HT1080 (cell line): Measurements from ENCODE around the gene CLEC16A. TPM values are rescaled to one million over a fixed set of nuclear protein-coding genes. Genes with fewer than 3 reads are reported as not detected.

Experiments used
- DNase-seq: peaks from one replicate; pipeline ENCODE4 v3.0.0-alpha.2; 2015; ENCODE audit warnings: low read depth
- polyA plus RNA-seq, 2 experiments: library from polyadenylated mRNA; depleted of rRNA; stranded (reverse); fragments of >200 nt; gene quantifications; 2 replicates each; pipeline ENCODE4 v1.2.3, GENCODE V29; 2015
- total RNA-seq: library from RNA; depleted of rRNA; stranded (reverse); fragments of >200 nt; shearing (Covaris generic); gene quantifications from 2 replicates; pipeline ENCODE4 v1.2.3, GENCODE V29; 2014; rRNA removed

Gene CLEC16A
- 12.5 and 12.9 TPM in 2 replicates for total RNA-seq
- 12.9 and 15.0 TPM in 2 replicates for polyA plus RNA-seq (2015; cell fraction: cytosol; rRNA removed)
- polyA plus RNA-seq (2015; cell fraction: nucleus; rRNA removed), result 13.5 and 17.2 TPM in 2 replicates

DNA sequence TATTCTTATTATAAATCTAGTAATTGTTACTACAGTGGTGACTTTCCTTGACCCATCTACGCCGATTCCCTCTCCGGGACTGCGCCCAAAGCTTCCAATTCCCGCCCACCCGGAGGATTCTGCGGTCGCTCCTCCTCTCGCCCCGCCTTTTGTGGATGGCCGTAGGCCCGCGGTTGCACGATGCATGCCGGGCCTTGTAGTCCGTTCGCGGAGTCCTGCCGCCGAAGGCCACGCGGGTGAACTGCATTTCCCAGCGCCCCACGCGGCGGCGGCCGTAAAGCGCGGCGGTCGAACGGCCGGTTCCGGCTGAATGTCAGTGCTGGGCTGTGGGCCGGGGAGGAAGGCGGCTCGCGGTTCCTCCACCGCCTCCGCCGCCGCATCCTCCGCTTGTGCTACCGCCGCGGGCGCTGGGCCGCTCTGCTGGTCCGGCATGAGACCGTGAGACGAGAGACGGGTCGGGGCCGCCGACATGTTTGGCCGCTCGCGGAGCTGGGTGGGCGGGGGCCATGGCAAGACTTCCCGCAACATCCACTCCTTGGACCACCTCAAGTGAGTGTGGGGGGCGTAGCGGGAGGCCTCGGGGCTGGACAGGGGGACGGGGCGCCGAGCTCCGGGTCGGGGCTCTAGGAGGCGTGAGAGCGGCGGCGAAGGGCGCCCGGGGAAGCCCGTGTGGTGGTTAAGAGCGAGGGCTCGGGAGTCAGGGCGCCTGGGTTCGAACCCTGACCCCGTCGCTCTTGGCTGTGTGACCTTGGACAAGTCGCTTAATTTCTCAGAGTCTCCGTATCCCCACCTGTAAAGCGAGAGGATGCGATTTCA lies at the start of gene CLEC16A:
CLEC16A (plus strand) TSS at position 316 of the 816 bp plus-strand sequence; CDS start at position 470, 154 bp downstream.
- DNase-seq, result peak; percentile 94

DNA sequence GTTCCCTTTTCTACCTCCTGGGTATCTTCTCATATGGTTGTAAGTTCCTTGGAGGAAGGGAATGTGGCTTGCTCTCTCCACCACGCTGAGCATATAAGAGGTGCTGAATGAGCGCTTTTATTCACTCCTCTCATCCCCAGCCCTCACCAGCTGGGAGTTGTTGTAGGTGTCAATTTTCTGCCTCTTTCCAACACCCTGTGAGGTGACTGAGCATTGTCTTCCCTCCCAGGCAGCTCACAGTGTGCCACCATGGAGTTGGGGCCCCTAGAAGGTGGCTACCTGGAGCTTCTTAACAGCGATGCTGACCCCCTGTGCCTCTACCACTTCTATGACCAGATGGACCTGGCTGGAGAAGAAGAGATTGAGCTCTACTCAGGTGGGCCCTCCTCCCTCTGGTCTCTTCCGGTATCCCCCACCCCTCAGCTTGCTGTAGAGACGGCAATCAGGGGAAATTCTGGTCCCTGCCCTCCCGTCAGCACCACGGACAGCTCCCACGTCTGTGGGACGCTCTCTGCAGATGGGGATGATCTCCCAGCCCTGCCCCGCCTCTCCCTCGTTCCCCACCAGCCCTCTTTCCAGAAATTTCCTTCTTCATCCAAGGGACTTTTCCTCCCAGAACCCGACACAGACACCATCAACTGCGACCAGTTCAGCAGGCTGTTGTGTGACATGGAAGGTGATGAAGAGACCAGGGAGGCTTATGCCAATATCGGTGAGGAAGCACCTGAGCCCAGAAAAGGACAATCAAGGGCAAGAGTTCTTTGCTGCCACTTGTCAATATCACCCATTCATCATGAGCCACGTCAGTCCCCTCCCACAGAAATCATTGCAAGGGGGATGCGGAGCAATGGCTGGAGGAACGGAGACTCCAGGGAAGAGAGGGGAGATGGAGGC lies 49.1 kb upstream of the CLEC16A start:
- DNase-seq, result no peak

DNA sequence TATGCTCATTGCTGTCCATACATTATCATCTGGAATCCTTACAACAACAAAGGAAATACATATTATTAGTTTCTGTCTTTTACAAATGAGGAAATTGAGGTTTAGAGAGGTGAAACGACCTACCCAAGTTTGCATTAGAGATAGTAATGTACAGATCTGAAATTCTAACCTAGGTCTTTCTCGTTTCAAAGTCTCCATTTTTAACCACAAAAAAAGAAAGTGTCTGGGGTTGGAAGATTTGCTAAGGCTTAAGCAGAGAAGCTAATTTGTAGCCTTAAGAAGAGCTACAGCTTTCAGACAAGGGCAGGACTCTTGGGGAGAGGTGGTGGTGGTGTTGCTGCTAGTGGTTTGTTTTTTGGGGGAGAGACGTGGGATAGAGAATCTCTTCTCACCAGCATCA lies 48.2 kb upstream of the CLEC16A start:
- no peak for DNase-seq

DNA sequence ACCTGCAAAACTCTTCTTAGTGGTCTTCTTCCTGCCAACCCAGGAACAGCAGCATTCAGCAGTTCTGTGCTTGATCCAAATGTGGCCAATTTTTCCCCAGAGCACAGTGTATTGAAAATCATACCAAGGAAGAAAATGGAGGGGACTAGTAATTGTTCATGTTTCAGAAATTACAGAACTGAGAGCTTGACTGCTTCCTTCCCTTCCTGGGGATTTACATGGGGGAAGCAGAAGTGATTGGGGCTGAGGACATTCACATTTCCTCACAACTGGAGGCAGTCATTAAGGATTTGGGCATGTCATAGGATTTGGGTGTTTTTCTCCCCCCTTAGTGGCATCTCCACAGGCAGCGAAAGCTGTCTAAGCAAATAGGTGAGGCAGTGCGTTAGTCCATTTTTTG lies 47.6 kb upstream of the CLEC16A start:
- DNase-seq, result no peak

- DNase-seq, result no peak
Observed at GRCh38 chr16:10897134-10897533, 47.2 kb upstream of the CLEC16A start.

DNA sequence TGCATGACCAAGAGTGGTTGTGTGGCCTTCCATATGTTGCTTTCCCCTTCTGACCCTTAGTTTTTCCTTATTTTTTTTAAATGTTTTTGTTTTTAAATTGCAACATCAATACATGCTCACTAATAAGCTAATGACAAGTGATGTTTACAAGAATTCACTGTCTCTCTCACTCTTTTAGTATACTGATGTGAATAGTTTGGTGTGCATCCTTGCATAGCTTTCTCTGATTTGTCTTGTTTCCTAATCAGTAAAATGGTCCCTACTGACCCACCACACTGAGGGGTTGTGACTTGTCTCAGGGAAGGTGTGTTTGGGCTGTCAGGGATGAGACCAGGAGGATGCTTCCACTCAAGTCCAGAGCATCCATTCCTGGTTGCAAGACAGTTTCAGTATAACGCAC lies 41.4 kb upstream of the CLEC16A start:
- DNase-seq, result no peak

- DNase-seq, result no peak
Observed at GRCh38 chr16:10906482-10906881, 37.9 kb upstream of the CLEC16A start.

GRCh38 chr16:10906914-10907756 lies 37.2 kb upstream of the CLEC16A start:
- DNase-seq, result no peak

DNA sequence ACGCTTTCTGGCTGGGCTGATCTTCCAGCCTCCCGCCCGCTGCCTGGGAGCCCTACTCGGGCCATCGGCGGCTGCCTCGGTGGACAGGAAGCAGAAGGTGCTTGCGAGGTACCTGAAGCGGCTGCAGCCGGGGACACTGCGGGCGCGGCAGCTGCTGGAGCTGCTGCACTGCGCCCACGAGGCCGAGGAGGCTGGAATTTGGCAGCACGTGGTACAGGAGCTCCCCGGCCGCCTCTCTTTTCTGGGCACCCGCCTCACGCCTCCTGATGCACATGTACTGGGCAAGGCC lies 36.7 kb upstream of the CLEC16A start:
- no peak for DNase-seq

DNA sequence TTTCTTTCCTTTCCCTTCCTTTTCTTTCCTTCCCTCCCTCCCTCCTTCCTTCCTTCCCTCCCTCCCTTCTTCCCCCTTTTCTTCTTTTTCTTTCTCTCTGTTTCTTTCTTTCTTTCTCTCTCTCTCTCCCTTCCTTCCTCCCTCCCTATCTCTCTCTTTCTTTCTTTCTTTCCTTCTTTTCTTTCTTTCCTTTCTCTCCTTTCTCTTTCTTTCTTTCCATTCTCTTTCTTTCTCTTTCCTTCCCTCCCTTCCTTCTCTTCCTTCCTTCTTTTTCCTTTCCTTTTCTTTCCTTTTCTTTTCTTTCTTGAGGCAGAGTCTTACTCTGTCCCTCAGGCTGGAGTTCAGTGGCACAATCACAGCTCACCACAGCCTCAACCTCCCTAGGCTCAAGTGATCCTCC lies 33.1 kb upstream of the CLEC16A start:
- DNase-seq, result no peak

DNA sequence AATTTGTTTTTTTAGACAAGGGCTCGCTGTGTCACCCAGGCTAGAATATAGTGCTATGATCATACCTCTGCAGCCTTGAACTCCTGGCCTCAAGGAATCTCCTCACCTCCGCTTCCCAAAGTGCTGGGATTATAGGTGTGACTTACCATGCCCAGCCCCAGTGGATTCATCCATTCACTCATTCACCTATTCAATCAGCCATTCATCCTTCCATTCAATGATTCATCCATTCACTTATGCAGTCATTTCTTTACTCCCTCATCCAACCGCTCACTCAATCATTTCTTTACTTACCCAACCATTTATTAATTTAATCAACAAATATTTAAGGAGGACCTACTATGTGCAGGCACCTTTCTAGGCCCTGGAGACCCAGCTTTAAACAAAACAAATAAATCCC lies 27.8 kb upstream of the CLEC16A start:
- DNase-seq, result no peak

DNA sequence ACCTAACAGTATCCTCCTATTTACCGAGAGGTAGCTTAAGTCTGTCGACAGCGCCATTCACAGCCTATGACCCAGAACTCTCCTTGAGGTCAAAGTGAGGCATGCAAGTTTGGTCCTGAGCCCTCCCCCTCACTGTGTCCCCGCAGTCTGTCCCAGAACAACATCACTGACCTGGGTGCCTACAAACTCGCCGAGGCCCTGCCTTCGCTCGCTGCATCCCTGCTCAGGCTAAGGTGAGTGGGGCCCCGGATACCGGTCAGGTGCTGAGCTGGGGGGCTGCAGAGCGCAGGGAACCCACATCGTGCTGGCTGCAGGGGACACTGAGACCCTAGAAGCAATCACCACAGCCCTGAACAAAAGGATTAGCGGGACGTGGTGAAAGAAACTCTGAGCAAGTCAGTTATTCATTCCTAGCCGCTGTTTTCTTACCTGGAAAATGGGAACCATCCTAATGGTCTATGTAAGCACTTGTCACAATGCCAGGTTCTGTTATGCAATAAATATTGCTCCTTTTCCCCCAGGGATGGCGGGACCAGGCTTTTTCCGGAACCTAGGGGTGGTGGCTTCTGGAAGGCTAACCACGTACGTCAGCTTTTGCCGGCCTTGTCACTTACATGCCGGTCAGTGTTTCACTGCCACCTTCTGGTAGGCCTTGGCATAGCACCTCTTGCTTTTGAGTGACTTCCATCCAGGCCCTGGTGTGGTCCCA lies 25.9 kb upstream of the CLEC16A start:
- peak; percentile 86 for DNase-seq

- DNase-seq, result no peak
Observed at GRCh38 chr16:10919003-10919351, 25.4 kb upstream of the CLEC16A start.

DNA sequence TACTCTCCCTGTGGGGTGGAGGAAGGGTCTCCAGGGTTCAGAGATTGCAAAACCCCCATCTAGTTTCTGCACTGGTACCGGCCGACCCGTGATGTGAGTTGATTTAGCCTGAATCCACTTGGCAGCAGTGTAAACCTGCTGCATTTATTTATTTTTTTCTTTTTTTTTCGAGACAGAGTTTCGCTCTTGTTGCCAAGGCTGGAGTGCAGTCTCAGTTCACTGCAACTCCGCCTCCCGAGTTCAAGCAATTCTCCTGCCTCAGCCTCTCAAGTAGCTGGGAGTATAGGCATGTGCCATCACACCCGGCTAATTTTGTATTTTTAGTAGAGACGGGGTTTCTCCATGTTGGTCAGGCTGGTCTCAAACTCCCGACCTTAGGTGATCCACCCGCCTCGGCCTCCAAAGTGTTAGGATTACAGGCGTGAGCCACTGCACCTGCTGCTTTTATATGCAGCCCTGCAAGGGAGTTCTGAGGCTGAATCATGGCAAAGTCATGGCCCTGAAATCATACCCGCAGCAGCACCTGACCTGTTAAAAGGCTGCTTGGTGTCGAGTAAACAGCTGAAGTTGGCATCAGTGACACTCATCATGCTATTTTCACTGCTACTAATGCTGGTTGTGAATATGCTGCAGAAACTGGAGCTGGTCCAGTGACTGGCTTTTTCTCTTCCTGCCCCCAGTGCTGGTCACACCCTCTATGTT lies 23.5 kb upstream of the CLEC16A start:
- peak; percentile 14 for DNase-seq

DNA sequence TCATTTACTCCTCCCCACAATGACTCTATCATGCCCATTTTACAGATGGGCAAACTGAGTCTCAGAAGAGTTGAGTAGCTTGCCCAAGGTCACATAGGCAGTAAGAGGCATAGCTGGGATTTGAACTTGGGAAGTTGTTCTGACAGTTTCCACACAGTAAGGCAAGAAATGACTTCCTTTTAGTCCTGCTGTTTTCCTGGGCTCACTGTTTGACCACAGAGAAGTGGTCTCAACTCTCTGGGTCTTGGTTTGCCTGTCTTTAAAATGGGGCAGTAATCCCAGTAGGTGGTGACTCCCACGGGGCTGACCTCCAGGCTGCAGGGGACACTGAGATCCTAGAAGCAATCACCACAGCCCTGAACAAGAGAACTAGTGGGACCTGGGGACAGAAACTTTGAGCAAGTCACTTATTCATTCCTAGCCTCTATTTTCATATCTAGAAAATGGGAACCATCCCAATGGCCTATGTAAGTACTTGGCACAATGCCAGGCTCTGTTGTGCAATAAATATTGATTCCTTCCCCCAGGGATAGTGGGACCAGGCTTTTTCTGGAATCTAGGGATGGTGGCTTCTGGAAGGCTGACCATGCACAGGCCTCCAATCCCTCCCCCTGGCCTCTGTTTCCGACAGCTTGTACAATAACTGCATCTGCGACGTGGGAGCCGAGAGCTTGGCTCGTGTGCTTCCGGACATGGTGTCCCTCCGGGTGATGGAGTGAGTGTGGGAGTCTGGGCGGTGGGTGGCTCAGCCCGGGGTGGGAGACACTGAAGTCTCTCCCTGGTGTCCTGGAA lies 22.6 kb upstream of the CLEC16A start:
- no peak for DNase-seq

- no peak for DNase-seq
Observed at GRCh38 chr16:10922328-10923145, 21.8 kb upstream of the CLEC16A start.

GRCh38 chr16:10923146-10923649 lies 21.2 kb upstream of the CLEC16A start:
- no peak for DNase-seq

DNA sequence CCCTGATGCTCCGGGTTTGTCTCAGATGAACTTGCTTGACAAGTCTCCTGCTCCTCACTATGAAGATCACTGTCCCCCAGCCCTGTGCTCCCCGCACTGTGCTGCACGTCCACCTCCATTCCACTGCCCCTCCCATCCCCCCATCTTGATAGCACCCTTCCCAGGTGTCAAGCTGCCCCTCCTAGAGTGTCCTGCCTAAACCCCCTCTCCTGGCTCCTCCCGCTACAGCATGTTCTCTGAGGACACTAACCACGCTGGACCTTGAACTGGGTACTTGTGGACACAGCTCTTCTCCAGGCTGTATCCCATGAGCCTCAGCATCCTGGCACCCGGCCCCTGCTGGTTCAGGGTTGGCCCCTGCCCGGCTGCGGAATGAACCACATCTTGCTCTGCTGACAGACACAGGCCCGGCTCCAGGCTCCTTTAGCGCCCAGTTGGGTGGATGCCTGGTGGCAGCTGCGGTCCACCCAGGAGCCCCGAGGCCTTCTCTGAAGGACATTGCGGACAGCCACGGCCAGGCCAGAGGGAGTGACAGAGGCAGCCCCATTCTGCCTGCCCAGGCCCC lies 20.6 kb upstream of the CLEC16A start:
- no peak for DNase-seq
